ENCODE data around the gene IGSF21.

Gene IGSF21

DNA sequence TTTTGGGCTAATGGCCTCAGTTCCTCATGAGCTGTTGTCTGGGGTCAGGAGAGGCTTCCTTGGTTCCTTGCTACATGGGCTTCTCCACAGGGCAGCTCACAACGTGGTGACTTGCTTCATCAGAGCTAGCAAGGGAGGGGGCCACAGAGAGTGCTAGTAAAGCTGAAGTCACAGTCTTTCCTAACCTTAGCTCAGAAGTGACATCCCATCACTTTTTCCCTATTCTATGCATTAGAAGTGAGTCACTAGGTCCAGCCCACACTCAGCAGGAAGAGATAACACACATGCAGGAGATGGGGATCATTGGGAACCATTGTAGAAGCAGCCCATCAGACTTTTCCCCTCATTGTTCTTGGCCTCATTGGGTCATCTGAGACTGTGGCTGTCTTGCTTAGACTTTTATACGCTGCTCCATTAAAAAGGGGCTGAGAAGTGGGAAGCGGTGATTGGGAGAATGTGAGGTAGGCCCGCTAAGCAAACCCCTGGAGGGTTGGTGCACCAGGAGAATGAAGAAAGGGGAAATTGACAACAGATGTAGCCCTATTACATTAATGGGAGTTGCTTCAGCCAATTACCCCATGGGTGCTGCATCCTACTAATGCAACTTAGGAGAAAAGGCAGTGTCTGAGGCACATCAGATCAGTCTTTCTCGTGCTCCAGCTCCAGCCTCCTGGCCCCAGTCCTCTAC lies 22.1 kb upstream of the IGSF21 start:
- no peak overlapping the region for H3K27ac ChIP-seq
- no peak for DNase-seq (ENCODE audit: low spot score)
- TF ChIP-seq, protein P1, sequence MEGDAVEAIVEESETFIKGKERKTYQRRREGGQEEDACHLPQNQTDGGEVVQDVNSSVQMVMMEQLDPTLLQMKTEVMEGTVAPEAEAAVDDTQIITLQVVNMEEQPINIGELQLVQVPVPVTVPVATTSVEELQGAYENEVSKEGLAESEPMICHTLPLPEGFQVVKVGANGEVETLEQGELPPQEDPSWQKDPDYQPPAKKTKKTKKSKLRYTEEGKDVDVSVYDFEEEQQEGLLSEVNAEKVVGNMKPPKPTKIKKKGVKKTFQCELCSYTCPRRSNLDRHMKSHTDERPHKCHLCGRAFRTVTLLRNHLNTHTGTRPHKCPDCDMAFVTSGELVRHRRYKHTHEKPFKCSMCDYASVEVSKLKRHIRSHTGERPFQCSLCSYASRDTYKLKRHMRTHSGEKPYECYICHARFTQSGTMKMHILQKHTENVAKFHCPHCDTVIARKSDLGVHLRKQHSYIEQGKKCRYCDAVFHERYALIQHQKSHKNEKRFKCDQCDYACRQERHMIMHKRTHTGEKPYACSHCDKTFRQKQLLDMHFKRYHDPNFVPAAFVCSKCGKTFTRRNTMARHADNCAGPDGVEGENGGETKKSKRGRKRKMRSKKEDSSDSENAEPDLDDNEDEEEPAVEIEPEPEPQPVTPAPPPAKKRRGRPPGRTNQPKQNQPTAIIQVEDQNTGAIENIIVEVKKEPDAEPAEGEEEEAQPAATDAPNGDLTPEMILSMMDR (conservative IDR thresholded peaks at IDR 0.05; ENCODE audit: low read depth), result no peak
- ChIA-PET POLR2A (ENCODE audit: low non-redundant PET) (no interaction called here), CTCF (interaction anchor here (0.7 kb wide), 1 partner anchor 194 kb away, joined by 3 read pairs; no protein-coding TSS in a partner anchor)

DNA sequence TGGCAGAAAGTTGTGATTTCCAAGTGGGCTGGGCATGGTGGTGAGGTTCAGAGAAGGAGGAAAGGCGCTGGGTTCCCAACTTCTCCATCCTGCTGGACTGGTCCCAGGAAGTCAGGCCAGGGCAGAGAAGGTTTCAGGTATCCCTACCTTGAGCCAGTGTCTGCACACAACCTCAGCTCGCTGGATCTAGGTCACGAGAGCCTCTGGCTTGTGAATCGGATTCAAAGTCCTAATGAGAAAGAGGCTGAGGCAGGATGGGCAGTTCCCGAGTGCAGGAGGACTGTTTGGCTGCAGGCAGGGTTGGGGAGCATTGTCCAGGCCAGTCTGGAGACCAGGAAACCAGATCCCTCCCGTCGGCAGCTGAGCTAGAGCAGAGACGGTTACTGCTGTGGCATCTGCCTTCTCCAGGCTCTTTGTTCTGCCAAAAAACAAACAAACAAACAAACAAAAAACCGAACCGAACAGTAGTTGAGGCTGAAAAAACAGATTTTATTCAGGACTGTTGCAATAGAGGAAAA lies 19.5 kb upstream of the IGSF21 start:
- TF ChIP-seq, protein P1 (conservative IDR thresholded peaks at IDR 0.05; ENCODE audit: low read depth), result no peak
- H3K27ac ChIP-seq, result no peak overlapping the region
- ChIA-PET CTCF (interaction anchor here (0.6 to 0.8 kb wide), 2 partner anchors 165 to 486 kb away, joined by 3 read pairs; no protein-coding TSS in a partner anchor), POLR2A (ENCODE audit: low non-redundant PET) (no interaction called here)
- DNase-seq (ENCODE audit: low spot score), result no peak

DNA sequence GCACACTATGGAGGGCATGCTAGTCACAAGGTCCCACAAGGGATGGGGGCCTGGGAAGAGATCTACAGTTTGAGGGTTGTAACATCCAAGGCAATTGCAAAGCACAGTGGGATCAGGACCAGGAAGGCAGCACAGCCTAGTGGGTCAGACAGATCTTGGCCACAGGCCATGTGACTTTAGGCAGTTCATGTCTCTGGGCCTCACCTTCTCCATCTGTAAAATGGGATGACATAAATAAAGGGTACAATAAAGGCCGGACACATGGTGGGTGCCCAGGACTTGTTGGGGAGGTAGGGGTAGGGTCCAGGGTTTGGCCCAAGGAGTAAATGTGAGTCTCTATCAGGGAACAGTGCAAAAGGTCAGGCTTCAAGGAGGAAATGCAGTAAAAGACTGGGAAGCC lies 18.1 kb upstream of the IGSF21 start:
- POLR2A ChIA-PET (ENCODE audit: low non-redundant PET), result no interaction called here
- TF ChIP-seq, protein P1 (conservative IDR thresholded peaks at IDR 0.05; ENCODE audit: low read depth), result no peak
- no peak overlapping the region for H3K27ac ChIP-seq
- CTCF ChIA-PET, result no interaction called here
- DNase-seq (ENCODE audit: low spot score), result no peak

DNA sequence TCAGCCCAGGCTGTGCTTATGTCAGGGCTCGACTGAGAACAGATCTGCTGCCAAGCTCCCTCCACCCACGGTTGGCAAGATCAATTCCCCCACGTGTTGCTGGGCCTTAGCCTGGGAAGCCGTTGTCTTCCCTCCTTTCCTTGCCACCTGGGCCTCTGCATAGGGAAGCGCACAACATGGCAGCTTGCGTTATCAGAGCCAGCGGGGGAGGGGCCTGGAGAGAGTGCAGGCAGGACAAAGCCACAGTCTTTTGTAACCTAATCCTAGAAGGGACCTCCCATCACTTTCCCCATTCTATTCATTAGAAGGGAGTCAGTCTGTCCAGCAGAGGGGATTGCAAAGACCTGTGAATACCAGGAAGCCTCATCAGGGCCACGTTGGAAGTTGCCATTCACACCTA lies 17.0 kb upstream of the IGSF21 start:
- no peak for DNase-seq (ENCODE audit: low spot score)
- H3K27ac ChIP-seq, result no peak overlapping the region
- TF ChIP-seq, protein P1 (conservative IDR thresholded peaks at IDR 0.05; ENCODE audit: low read depth), result no peak
- ChIA-PET CTCF (interaction anchor here (1.9 kb wide), 1 partner anchor 10 kb away, joined by 4 read pairs; no protein-coding TSS in a partner anchor), POLR2A (ENCODE audit: low non-redundant PET) (no interaction called here)

DNA sequence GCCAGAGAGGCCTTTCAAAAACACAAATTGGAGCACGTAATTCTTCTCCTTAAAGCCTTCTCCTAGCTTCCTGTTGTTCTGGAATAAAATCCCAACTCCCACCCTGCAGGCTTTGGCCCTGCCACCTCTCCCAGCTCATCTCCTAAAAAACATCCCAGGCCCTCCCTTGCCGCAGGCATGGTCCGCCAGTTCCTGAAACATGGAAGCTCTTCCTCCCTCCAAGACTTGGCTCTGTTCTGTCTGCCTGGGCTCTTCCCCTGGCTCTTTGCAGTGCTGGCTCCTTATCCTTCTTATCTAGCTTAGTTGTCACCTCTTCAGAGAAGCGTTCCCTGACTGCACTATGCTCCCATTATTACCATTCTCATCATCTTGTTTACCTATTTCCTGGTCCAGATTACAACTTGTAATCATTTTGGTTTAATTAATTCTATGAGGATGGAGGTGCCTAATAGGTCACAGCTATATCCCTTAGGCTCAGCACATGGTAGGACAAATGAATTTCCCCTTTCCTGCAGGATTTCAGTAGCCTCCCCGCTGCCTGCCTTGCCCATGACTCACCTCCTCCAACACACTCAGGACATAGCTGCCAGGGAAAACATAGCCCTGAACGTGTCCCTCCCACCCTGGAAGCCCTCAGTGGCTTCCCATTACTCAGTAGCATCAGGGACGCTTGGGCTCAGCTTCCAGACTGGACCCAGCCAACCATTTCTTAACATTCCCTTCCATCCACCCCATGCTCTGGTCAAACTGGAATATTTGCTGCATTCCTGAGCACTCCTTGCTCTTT lies 15.7 kb upstream of the IGSF21 start:
- CTCF ChIA-PET, result interaction anchor here (0.6 to 1.9 kb wide), 3 partner anchors 9 to 437 kb away, joined by 3 to 4 read pairs (median 4); no protein-coding TSS in a partner anchor
- DNase-seq (ENCODE audit: low spot score), result peak; percentile 33
- TF ChIP-seq, protein P1 (conservative IDR thresholded peaks at IDR 0.05; ENCODE audit: low read depth), result no peak

DNA sequence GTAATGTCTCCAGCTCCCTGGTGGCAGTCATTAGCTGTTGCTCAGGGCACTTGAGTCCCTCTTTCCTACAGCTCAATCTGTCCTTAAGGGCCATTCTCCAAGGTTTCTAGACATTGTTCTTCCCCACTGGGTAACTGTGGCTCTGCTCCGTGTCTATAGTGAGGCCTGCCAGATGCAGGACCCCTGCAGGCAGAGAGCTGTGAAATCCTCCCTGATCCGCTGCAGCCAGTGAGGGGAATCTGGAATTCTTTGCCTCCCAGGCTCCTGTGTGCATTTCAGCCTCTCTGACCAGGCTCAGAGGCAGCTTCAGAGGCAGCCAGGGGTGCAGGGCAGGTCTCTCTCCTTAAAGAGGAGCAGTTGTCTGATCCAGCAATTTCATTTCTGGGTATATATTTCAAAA lies 14.4 kb upstream of the IGSF21 start:
- POLR2A ChIA-PET (ENCODE audit: low non-redundant PET), result no interaction called here
- TF ChIP-seq, protein P1 (conservative IDR thresholded peaks at IDR 0.05; ENCODE audit: low read depth), result no peak
- H3K27ac ChIP-seq, result no peak overlapping the region
- no peak for DNase-seq (ENCODE audit: low spot score)
- CTCF ChIA-PET, result no interaction called here

More for the DNA sequence above, 15.7 kb upstream of the IGSF21 start:
- POLR2A ChIA-PET (ENCODE audit: low non-redundant PET), result no interaction called here
- no peak overlapping the region for H3K27ac ChIP-seq
